ENCODE data around the gene HEXA.
A peak's percentile ranks its signal among the peaks of the same experiment; 100 is the strongest.
"Not testable (repeated sequence)": the region's sequence is repeated elsewhere in the genome, so short reads cannot be mapped to it uniquely, and the experiment has no call there.

Gene HEXA

GRCh38 chr15:72375846-72376581, at the start of gene HEXA:
HEXA (minus strand) TSS chr15:72376014; CDS start chr15:72375972, 42 bp downstream.
- peak; percentile 91 for DNase-seq (ENCODE audit: low spot score)

- DNase-seq (ENCODE audit: low spot score) = no peak
Measured at GRCh38 chr15:72423256-72423655, 47.4 kb upstream of the HEXA start.

GRCh38 chr15:72421484-72421883, 45.7 kb upstream of the HEXA start:
- DNase-seq (ENCODE audit: low spot score) = no peak

- DNase-seq (ENCODE audit: low spot score) = no peak
Measured at GRCh38 chr15:72420576-72420975, 44.8 kb upstream of the HEXA start.

GRCh38 chr15:72419768-72420167, 44.0 kb upstream of the HEXA start:
- DNase-seq (ENCODE audit: low spot score) = not testable (repeated sequence)

GRCh38 chr15:72415304-72415703, 39.5 kb upstream of the HEXA start:
- no peak for DNase-seq (ENCODE audit: low spot score)

GRCh38 chr15:72413337-72413736, 37.5 kb upstream of the HEXA start:
- not testable (repeated sequence) for DNase-seq (ENCODE audit: low spot score)

GRCh38 chr15:72411544-72411943, 35.7 kb upstream of the HEXA start:
- DNase-seq (ENCODE audit: low spot score) = no peak

- no peak for DNase-seq (ENCODE audit: low spot score)
Measured at GRCh38 chr15:72411111-72411510, 35.3 kb upstream of the HEXA start.

- no peak for DNase-seq (ENCODE audit: low spot score)
Measured at GRCh38 chr15:72406936-72407335, 31.1 kb upstream of the HEXA start.

GRCh38 chr15:72404841-72405240, 29.0 kb upstream of the HEXA start:
- no peak for DNase-seq (ENCODE audit: low spot score)

- no peak for DNase-seq (ENCODE audit: low spot score)
Measured at GRCh38 chr15:72404356-72404755, 28.5 kb upstream of the HEXA start.

- DNase-seq (ENCODE audit: low spot score) = no peak
Measured at GRCh38 chr15:72402726-72403125, 26.9 kb upstream of the HEXA start.

GRCh38 chr15:72398648-72399047, 22.8 kb upstream of the HEXA start:
- no peak for DNase-seq (ENCODE audit: low spot score)

GRCh38 chr15:72397796-72398588, 22.2 kb upstream of the HEXA start, which contains the start of gene TMEM202:
TMEM202 (plus strand) TSS chr15:72398305; CDS start chr15:72398327, 22 bp downstream.
- DNase-seq (ENCODE audit: low spot score) = no peak

- not testable (repeated sequence) for DNase-seq (ENCODE audit: low spot score)
Measured at GRCh38 chr15:72396331-72396730, 20.5 kb upstream of the HEXA start.

GRCh38 chr15:72389231-72389630, 13.4 kb upstream of the HEXA start:
- no peak for DNase-seq (ENCODE audit: low spot score)

GRCh38 chr15:72387741-72388140, 11.9 kb upstream of the HEXA start:
- DNase-seq (ENCODE audit: low spot score) = no peak

- DNase-seq (ENCODE audit: low spot score) = no peak
Measured at GRCh38 chr15:72382146-72382545, 6.3 kb upstream of the HEXA start.

GRCh38 chr15:72380743-72381142, 4.9 kb upstream of the HEXA start:
- no peak for DNase-seq (ENCODE audit: low spot score)

GRCh38 chr15:72379856-72380430, 4.1 kb upstream of the HEXA start:
- DNase-seq (ENCODE audit: low spot score) = no peak

GRCh38 chr15:72379106-72379505, 3.3 kb upstream of the HEXA start:
- not testable (repeated sequence) for DNase-seq (ENCODE audit: low spot score)

- DNase-seq (ENCODE audit: low spot score) = no peak
Measured at GRCh38 chr15:72377331-72377730, 1.5 kb upstream of the HEXA start.

Data from LoVo (cell line).